ENCODE data around the gene IDH3G. TPM values are rescaled to one million over a fixed set of nuclear protein-coding genes. Genes with fewer than 3 reads are reported as not detected.
"Not testable (repeated sequence)": the region's sequence is repeated elsewhere in the genome, so short reads cannot be mapped to it uniquely, and the experiment has no call there.

IDH3G gene
- 52.3 and 57.8 TPM in 2 replicates for polyA plus RNA-seq (2014; cell fraction: cytosol; rRNA removed)
- 86.4 and 96.6 TPM in 2 replicates for polyA plus RNA-seq (2014; cell fraction: nucleus; rRNA removed)

- DNase-seq (ENCODE audit: low spot score), result peak; percentile 93
Measured at GRCh38 chrX:153794018-153794896, at the start of gene IDH3G, which contains the start of gene SSR4. Gene IDH3G, minus strand, starts transcription at chrX:153794375. Its CDS starts 49 bp downstream, at chrX:153794326. Gene SSR4, plus strand, starts transcription at chrX:153794668. Its CDS starts 20 bp downstream, at chrX:153794688.

DNA sequence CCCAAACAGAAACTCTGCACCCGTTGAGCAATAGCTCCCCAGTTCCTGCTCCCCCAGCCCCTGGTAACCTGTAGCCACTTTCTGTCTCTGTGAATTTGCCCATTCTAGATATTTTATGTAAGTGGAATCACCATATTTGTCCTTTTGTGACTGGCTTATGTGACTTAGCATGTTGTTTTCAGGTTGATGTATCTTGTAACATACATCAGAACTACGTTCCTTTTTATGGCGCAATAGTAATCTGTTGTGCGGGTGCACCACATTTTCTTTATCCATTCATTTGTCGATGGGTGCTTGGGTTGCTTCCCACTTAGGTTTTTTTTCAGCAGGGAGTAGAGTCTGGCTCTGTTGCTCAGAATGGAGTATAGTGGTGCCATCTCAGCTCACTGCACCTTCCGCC is 42.7 kb upstream of the IDH3G start:
- no peak for DNase-seq (ENCODE audit: low spot score)

DNA sequence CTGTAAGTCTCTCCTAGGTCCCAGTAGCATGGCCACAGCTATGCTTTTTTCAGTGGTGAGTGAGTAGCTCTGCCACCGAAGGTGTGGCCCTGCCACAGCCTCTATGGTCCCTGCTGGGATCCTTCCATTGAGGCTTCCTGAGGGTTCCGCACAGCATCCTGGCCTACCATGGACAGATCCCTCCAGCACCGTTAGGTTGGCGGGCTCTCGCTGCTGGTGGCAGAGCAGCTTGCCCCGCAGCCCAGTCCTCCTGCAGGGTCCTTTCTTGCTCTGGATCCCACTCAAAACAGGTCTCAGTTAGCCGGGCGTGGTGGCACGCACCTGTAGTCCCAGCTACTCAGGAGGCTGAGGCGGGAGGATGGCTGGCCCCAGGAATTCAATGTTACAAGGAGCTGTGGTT is 38.6 kb upstream of the IDH3G start:
- DNase-seq (ENCODE audit: low spot score), result no peak

- DNase-seq (ENCODE audit: low spot score), result peak; percentile 22
Measured at GRCh38 chrX:153831429-153832150, 37.4 kb upstream of the IDH3G start.

DNA sequence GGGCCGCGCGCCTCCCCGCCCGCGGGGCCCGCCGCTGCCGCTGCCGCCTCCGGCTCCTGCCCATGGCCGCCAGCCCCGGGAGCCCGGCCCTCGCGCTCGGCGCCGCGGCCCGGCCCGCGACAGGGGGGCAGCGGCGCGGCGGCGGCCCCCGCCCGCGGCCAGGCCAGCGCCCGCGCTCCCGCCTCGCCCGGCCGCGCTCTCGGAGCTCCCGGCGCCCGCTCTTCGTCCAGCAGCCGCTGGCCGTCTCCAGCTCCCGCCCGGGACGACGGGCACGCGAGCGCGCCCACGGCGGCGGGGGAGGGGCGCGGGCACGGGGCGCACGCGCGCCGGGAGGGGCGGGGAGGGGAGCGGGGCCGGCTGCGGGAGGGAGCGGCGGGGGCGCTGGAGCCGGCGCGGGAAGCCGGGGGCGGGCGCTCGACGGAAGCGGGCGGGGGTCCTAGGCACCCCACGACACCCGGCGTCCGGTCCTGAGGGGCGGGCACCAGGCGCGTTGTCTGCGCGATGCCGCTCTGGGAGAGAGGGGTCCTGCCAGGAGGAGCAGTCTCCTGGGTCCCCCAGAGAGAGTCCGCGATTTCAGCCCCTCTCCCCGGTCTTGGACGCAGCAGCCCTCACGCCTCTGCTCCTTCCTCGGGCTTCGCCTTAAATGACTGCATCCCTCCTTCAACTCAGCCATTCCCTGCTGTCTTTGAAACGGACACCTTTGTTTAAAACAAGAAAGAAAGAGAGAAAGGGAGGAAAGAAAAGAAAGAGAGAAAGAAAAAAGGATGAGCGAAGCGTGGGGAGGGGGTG is 36.7 kb upstream of the IDH3G start:
- no peak for DNase-seq (ENCODE audit: low spot score)

GRCh38 chrX:153829799-153830639 is 35.8 kb upstream of the IDH3G start, which contains the start of gene PDZD4:
Gene PDZD4, minus strand, starts transcription at chrX:153830544. Its CDS starts 246 bp downstream, at chrX:153830298.
- DNase-seq (ENCODE audit: low spot score), result peak; percentile 46

DNA sequence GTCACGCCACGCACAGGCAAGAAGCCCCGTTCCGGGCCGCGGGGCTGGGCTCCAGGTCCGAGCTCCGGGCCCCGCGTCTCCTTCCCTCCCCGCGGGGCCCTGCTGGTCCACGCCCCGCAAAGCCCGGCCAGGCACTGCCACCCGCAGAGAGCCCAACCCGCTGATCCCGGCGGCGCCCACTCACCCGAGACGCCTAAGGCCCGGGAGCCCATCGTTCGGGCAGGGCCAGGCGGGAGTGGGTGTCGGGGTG is 35.3 kb upstream of the IDH3G start:
- DNase-seq (ENCODE audit: low spot score), result no peak

GRCh38 chrX:153828723-153829548 is 34.8 kb upstream of the IDH3G start:
- DNase-seq (ENCODE audit: low spot score), result peak; percentile 35

DNA sequence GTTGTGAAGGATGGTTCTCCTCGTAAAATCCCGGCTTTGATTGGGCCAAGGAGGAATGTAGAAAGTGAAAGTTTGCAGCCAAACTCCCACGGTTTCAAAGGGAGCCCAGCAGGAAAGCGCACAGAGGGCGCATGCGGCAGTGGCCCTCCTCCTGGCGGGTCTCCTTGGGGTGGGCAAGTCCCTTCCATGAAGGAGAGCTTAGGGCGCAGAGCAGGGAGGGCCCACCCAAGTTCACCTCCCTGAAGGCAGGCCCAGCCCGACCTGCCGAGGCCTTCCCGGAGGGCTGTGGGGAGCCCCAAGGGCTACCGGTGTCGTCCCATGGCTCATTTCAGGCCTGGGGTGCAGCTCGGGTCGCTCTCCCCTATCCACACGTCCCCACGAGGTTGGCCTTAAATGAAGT is 34.1 kb upstream of the IDH3G start:
- no peak for DNase-seq (ENCODE audit: low spot score)

- DNase-seq (ENCODE audit: low spot score), result no peak
Measured at GRCh38 chrX:153827903-153828302, 33.7 kb upstream of the IDH3G start.

DNA sequence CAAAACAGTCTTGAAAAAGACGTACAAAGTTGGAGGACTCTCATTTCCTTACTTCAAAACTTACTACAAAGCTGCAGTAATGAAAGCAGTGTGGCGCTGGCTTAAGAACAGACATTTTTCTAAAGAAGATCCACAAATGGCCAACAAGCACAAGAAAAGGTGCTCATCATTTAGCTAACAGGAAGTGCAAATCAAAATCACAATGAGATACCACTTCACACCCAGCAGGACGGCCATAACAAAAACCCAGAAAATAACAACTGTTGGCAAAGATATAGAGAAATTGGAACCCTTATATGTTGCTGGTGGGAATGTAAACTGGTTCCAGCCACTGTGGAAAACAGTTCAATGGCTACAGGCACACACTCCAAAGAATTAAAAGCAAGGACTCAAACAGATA is 32.8 kb upstream of the IDH3G start:
- DNase-seq (ENCODE audit: low spot score), result no peak

DNA sequence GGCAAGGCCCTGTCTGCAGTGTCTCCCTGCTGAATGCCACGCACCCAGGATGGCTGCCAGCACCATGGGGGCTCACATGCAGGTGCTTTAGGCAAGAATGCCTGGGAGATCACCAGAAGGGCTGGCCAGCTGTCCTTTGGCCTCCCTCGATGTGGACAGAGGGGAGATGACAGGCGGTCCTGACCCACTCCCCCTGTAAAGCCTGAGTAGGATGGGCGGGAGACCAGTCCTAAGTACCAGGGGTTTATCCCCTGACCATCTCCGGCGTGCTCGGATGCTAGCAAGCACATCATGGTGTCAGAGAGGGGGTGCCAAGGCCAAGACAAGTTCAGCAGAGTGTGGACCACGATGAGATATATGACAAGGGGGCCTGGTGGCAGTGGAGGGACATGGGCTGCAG is 30.9 kb upstream of the IDH3G start:
- no peak for DNase-seq (ENCODE audit: low spot score)

DNA sequence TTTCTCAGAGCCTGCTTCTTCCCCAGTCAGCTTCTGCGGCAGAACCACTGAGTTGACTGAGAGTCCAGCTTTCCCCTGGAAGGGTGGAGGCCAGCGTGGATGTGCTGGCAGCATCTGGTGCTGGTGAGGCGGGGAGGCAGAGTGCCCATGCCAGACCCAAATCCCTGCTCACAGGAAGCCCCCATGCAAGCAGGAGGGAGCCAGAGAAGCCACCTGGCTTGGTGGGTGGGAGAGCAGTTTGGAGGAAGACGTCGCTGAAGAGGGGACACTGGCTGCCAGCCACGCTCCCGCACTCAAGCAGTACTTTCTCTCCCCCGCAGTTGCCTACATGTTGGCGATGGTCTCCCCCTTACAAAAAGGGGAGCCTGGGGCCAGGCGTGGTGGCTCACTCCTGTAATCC is 30.2 kb upstream of the IDH3G start:
- no peak for DNase-seq (ENCODE audit: low spot score)

DNA sequence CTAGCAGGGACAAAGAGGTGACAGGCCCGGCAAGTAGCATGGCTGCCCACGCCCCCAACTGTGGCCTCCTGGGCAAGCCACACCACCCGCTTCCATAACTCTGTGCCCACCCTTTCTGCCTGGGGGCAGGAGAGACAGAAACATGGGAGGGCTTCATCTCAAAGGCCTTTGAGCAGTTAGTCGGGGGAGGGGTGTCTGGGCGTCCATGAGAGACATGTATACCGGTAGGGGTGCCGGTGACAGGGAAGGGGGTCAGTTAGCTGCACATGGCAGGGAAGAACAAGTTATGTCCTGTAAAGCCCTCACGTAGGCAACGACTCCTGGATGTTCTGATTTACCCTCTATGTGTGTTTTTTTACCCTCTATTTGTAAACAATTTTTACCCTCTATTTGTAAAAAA is 26.9 kb upstream of the IDH3G start:
- DNase-seq (ENCODE audit: low spot score), result no peak

GRCh38 chrX:153820601-153821000 is 26.4 kb upstream of the IDH3G start:
- no peak for DNase-seq (ENCODE audit: low spot score)

DNA sequence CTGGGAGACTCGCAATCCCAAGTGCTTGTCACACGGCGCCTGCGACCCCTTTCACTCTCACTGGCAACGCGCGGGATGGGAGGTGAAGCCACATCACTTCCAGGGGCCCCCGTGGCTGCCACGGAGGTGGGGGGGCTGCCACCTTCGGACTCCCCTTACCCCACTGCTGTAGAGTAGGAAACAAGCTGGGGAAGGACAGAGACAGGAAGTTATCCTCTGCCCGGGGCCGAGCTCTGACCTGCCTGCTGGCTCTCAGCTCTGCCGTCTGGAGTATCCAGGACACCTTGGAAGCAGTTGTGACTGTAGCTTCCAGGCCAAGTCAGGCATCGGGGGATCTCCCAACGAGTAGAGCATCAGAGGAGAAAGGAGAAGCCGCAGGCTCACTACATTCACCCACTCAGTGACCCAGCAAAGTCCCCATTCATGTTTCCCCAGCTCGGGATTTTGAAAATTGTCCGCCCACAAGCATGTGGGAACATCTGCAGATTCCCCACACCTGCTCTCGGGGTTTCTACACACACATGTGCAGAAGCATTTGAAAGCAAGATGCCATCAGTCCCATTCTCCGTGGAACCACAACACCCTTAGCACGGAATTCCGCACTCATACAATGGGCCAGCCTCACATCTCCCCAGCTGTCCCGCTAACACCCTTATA is 25.3 kb upstream of the IDH3G start:
- DNase-seq (ENCODE audit: low spot score), result no peak

- DNase-seq (ENCODE audit: low spot score), result peak; percentile 63
Measured at GRCh38 chrX:153818571-153819383, 24.6 kb upstream of the IDH3G start.

DNA sequence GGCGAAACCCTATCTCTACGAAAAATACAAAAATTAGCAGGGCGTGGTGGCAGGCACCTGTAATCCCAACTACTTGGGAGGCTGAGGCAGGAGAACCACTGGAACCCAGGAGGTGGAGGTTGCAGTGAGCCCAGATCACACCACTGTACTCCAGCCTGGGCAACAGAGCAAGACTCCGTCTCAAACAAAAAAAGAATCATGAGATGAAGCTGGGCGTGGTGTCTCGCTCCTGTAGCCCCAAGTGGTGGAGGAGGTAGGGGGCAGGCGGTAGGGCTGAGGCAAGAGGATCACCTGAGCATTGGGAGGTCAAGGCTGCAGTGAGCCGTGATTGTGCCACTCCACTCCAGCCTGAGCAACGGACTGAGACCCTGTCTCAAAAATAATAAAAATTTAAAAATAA is 23.9 kb upstream of the IDH3G start:
- not testable (repeated sequence) for DNase-seq (ENCODE audit: low spot score)
